Mesothelial cell of epicardium (in vitro differentiated cells): Measurements from ENCODE around the gene PHKB. TPM values are rescaled to one million over a fixed set of nuclear protein-coding genes. Genes with fewer than 3 reads are reported as not detected.
A peak's percentile ranks its signal among the peaks of the same experiment; 100 is the strongest.
"Not testable (repeated sequence)": the region's sequence is repeated elsewhere in the genome, so short reads cannot be mapped to it uniquely, and the experiment has no call there.

ENCODE experiments used
- DNase-seq, 2 experiments: peaks; one replicate each; pipeline ENCODE4 v3.0.0; 2021; ENCODE audit warnings: low spot score in 2 of 2; ENCODE audit not compliant: unreplicated experiment in 2 of 2
- H3K27ac Mint-ChIP-seq: 2 replicates; pipeline ENCODE4 v1.8.0; 2021; ENCODE audit warnings: mixed read lengths
- H3K27me3 Mint-ChIP-seq: 2 replicates; pipeline ENCODE4 v1.8.0; 2021; ENCODE audit warnings: low read depth, mixed read lengths
- H3K36me3 Mint-ChIP-seq: 2 replicates; pipeline ENCODE4 v1.8.0; 2021; ENCODE audit warnings: mixed read lengths
- H3K4me1 Mint-ChIP-seq: 2 replicates; pipeline ENCODE4 v1.8.0; 2021; ENCODE audit warnings: mixed read lengths
- H3K4me3 Mint-ChIP-seq: 2 replicates; pipeline ENCODE4 v1.8.0; 2021; ENCODE audit warnings: mild to moderate bottlenecking, moderate library complexity, mixed read lengths
- H3K9me3 Mint-ChIP-seq: 2 replicates; pipeline ENCODE4 v1.8.0; 2021; ENCODE audit warnings: mixed read lengths
- CTCF ChIP-seq: fragments of 200-600 bp; sonication (generic); IDR thresholded peaks from one replicate; pipeline ENCODE4 v1.5.0; 2021; ENCODE audit warnings: antibody characterized with exemption; ENCODE audit not compliant: unreplicated experiment
- total RNA-seq: library from RNA; stranded (reverse); gene quantifications from 3 replicates; pipeline ENCODE4 v1.2.1, GENCODE V29; 2021

Gene PHKB
- total RNA-seq, 1 donor from 2014 or later = 68.1 TPM

- no peaks in the 10 kb centered on the region for H3K27me3 Mint-ChIP-seq
- no peak overlapping the region for H3K27ac Mint-ChIP-seq
- H3K9me3 Mint-ChIP-seq = peaks cover 18% of the 10 kb centered on the region
- TF ChIP-seq CTCF = no peak
- no peak for DNase-seq
- H3K36me3 Mint-ChIP-seq = peaks cover 32% of the 10 kb centered on the region
- no peak overlapping the region for H3K4me3 Mint-ChIP-seq
- H3K4me1 Mint-ChIP-seq = no peaks in the 10 kb centered on the region
Observed at GRCh38 chr16:47431960-47432359, 29.2 kb upstream of the PHKB start.

GRCh38 chr16:47434274-47434673, 26.9 kb upstream of the PHKB start:
- H3K4me3 Mint-ChIP-seq, H3K27ac Mint-ChIP-seq, H3K4me1 Mint-ChIP-seq, H3K27me3 Mint-ChIP-seq, DNase-seq: not testable (repeated sequence)
- Mint-ChIP-seq H3K36me3 (peaks cover 39% of the 10 kb centered on the region), H3K9me3 (peaks cover 21% of the 10 kb centered on the region)

GRCh38 chr16:47440066-47440465, 21.1 kb upstream of the PHKB start:
- DNase-seq, H3K4me1 Mint-ChIP-seq, H3K4me3 Mint-ChIP-seq, H3K27ac Mint-ChIP-seq, H3K27me3 Mint-ChIP-seq: not testable (repeated sequence)
- H3K36me3 Mint-ChIP-seq = peaks cover 54% of the 10 kb centered on the region
- peaks cover 30% of the 10 kb centered on the region for H3K9me3 Mint-ChIP-seq

- not testable (repeated sequence) for DNase-seq, H3K27ac Mint-ChIP-seq, H3K27me3 Mint-ChIP-seq, H3K4me1 Mint-ChIP-seq, H3K4me3 Mint-ChIP-seq
- H3K36me3 Mint-ChIP-seq = peaks cover 48% of the 10 kb centered on the region
- H3K9me3 Mint-ChIP-seq = peaks cover 30% of the 10 kb centered on the region
Observed at GRCh38 chr16:47442884-47443283, 18.2 kb upstream of the PHKB start.

- Mint-ChIP-seq H3K9me3 (peaks cover 14% of the 10 kb centered on the region), H3K36me3 (peaks cover 29% of the 10 kb centered on the region), H3K27ac (no peak overlapping the region), H3K4me1 (peaks cover 2% of the 10 kb centered on the region), H3K27me3 (no peaks in the 10 kb centered on the region), H3K4me3 (no peak overlapping the region)
- no peak for TF ChIP-seq CTCF
- no peak for DNase-seq
Observed at GRCh38 chr16:47446431-47446830, 14.7 kb upstream of the PHKB start.

GRCh38 chr16:47448830-47449575, 12.1 kb upstream of the PHKB start:
- peaks cover 24% of the 10 kb centered on the region for H3K36me3 Mint-ChIP-seq
- H3K4me3 Mint-ChIP-seq = no peak overlapping the region
- H3K27me3 Mint-ChIP-seq = no peaks in the 10 kb centered on the region
- no peak for TF ChIP-seq CTCF
- no peaks in the 10 kb centered on the region for H3K9me3 Mint-ChIP-seq
- H3K4me1 Mint-ChIP-seq = peaks cover 2% of the 10 kb centered on the region
- DNase-seq = no peak
- H3K27ac Mint-ChIP-seq = no peak overlapping the region

GRCh38 chr16:47449788-47450187, 11.3 kb upstream of the PHKB start:
- no peak overlapping the region for H3K4me3 Mint-ChIP-seq
- H3K4me1 Mint-ChIP-seq = peaks cover 2% of the 10 kb centered on the region

More at GRCh38 chr16:47449788-47450187, 11.3 kb upstream of the PHKB start:
- peaks cover 27% of the 10 kb centered on the region for H3K36me3 Mint-ChIP-seq
- no peaks in the 10 kb centered on the region for H3K27me3 Mint-ChIP-seq
- H3K27ac Mint-ChIP-seq = peak overlapping the region; percentile 7
- no peaks in the 10 kb centered on the region for H3K9me3 Mint-ChIP-seq
- TF ChIP-seq CTCF = no peak
- no peak for DNase-seq
